ENCODE data around the gene ARHGAP26.

DNA sequence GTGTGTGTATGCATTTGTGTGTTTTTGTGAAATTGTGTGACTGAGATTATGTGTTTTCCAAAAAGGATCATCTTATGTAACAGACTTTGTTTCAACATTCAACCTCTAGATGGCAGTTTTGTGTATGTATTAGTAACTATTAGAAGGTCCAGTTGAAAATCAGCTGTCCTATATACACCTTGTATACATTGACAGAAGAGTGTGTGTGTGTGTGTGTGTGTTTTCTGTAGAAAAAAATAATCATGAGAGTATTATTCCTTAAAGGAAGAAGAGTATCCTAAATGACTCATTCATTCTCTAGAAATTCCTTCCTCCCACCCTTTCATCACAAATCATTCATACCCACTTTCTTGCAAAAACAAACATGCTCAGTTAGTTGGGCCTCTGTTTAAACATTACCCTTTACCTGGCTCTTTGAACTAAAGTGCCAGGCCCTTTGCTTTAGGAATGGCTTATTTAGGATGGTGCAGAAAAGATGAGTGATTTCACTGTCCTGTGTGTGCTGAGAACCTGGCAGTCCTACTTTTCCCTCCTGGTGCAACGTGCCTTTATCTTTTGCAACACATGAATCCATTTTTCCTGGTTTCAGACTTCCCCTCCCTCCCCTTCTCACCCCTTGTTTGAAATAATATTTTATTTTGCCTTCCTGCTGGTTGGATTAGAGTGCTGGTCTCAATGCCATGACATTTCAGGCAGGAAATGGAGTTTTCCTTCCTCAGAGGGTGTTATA lies 152.2 kb downstream of the ARHGAP26 start:
- TF ChIP-seq YY1 (IDR thresholded peaks at IDR 0.05; ENCODE audit: insufficient read depth, insufficient read length) (no peak), SUZ12 (IDR thresholded peaks at IDR 0.05; ENCODE audit: extremely low read depth, insufficient read depth, insufficient read length) (no peak)

Measured in NT2/D1 (cell line).